Measurements from ENCODE around the gene GUCA2B.
A peak's percentile ranks its signal among the peaks of the same experiment; 100 is the strongest.

Gene GUCA2B

GRCh38 chr1:42168763-42169162, 15.6 kb downstream of the GUCA2B start:
- DNase-seq = no peak

- no peak for DNase-seq
These were observed 17.8 kb downstream of the GUCA2B start for GRCh38 chr1:42170779-42171621.

- no peak for DNase-seq
These were observed 18.6 kb downstream of the GUCA2B start for GRCh38 chr1:42171679-42172266.

- DNase-seq = no peak
These were observed 19.3 kb downstream of the GUCA2B start for GRCh38 chr1:42172381-42173133.

DNA sequence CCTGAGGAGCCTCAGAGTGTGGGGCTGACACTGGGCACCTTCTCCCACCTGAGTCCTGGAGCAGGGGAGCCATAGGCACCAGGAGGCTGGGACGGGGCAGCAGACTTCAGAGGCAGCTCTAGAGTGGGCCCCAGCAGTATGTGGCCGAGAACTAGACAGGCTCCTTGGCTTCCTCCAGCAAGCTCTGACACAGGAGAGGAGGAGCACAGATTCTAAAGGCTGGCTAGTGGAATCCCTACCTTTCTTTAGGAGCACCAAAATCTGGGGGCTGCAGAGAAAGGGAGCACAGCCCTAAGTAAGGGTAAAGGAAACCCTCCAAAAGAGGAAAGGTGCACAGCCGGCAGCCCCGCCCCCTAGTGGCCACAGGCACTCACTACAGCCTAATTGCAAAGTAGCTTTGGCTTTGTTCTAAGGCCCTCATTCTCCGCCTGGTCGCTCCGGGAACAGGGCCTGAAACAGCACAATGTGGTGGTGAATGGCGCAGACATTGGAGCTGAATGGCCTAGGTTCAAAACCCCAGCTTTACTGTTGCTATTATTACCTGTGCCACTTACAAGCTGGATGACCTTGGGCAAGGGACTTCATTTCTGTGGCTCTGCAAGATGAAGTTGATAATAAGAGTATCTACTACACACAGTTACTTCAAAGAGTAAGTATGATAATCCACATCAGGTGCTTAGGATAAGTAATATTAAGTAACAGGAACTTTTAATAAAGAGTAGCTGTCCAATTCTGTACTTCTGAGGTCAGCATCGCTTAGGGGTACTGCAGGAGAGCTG, 20.1 kb downstream of the GUCA2B start:
- DNase-seq = peak; percentile 89

DNA sequence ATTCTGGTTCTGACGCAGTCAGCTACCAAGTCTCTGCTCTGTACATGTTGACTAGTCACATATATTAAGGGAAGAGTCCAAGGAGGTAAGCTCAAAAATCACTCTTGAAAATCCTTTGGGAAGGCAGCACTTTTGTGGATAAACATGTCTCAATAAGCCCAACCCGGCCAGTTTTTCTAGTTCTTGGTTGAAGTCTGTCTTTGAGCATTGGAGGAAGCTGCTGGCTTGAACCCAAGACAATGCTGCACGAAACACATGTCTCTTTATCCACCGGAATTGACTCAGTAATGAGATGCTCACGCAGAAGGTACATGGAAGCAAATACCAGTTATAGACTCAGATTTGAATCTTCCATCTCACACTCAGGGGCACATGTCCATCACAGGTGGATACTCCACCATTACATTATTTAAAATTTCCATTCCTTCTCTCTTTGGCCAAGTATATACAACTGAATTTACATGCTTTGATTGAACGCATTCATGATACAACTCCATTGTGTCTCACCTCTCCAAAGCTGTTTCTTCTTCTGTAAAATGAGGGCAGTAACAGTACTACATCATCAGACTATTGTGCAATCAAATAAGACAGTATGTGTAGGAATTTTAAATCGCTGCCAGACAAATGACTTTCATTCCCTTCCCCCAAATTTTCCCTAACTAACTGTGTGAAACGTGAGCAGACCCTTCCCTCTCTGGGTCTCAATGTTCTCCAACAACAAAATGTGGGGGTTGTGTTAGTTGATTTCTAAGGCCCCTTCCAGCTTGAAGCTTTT, 20.9 kb downstream of the GUCA2B start:
- DNase-seq = no peak

GRCh38 chr1:42175314-42176054, 22.3 kb downstream of the GUCA2B start:
- no peak for DNase-seq

DNA sequence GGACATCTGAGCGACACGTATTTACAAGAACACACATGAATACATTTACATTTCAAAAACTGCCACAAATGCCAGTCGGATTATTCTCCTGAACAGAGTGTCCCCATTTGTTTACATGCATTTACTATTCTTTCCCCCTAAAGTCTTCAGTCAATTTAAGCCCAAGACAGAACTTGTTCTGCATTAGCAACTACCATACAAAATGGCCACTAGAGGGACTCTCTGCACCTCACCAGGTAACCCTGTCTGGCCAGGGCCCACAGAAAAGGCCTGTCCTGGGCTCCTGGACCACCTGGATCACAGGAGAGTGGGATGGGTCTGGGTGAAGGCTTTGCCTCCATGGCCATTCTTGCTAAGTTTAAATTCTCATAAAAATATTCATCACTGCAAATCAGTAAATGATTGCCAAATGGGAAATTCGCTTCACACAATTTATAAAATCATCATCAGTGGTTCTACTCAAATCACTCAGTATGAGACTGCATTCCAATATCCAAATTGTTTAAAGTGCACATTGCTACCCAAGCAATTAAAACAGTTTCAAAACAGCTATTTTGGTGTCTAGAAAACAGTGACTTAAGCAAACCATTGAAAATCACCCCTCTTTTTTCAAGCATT, 23.8 kb downstream of the GUCA2B start:
- DNase-seq = no peak

- DNase-seq = no peak
These were observed 24.4 kb downstream of the GUCA2B start for GRCh38 chr1:42177541-42177981.

DNA sequence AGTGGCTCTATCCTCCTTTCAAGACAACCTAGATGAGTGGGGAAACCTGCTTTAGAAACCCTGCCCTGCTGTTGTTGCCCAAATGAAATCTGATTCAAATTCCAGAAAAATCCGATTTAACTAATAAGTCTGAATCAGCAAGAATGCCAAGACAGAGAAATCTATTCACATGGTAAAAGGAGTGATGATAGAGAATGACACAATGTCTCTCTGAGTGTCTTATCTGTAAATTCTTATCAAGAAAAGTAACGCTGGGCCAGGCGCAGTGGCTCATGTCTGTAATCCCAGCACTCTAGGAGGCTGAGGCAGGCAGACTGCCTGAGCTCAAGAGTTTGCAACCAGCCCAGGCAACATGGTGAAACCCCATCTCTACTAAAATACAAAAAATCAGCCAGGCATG, 25.0 kb downstream of the GUCA2B start:
- DNase-seq = no peak

- no peak for DNase-seq
These were observed 26.1 kb downstream of the GUCA2B start for GRCh38 chr1:42179275-42179674.

DNA sequence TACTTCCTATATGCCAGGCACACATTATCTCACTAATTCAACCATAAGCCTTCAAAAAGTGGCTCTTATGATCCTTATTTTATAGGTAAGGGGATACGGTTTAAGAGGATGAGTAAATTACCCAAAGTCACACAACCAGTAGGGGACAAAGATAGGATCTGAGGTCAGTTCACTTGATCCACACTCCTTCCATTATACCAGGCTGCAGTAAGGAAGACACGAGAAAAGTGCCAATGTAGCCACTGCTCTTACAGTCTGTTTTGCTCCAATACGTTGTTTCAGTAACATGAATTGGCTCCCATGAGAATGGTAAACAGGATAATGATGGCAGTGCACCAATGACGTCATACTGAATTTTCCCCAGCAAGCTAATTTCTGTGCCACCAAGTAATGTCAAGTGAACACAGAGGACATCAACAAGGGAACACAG, 26.7 kb downstream of the GUCA2B start:
- no peak for DNase-seq

DNA sequence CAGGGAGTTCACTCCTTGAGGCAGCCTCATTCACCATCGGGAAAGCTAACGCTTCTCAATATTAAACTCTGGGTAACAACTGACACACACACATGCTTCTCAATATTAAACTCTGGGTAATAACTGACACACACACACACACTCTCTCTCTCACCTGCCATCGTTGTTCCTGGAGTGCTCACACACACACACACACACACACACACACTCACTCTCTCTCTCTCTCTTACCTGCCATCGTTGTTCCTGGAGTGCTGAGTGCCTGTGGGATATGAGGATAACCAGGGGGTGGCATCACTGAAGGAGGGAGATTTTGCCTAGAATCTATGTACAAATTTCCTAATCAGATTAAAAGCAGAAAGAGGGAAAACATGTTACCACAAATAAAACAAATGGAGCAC, 28.5 kb downstream of the GUCA2B start:
- no peak for DNase-seq

DNA sequence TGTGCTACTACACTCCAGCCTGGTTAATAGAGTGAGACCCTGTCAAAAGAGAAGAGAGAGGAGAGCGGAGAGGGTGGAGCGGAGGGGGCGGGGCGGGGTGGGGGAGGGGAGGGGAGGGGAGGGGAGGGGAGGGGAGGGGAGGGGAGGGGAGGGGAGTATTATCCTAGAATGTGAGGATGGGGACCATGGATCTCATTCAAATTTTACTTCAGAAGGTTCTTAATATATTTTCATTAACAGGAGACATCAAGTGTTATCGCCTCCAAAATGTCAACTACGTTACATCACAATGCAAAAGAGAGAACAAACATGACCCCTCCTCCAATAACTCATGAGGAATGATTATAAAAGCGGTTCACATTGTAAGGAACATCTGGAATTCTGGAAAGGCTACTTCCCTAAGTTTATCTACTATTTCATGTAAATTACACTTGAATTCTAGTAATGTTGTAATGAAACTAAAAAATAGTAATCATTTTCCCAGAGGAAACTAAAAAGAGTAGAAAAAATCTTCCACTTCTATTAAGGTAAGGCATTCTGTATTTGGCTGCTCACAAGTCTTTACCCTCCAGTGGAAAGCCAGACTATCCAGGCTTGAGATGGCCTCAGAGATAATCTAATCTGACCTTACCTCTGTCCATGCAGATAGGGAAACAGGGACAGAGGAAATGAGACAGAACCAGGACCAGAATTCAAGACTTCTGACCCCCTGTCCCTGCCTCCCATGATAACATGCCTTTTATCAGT, 30.2 kb downstream of the GUCA2B start:
- no peak for DNase-seq

DNA sequence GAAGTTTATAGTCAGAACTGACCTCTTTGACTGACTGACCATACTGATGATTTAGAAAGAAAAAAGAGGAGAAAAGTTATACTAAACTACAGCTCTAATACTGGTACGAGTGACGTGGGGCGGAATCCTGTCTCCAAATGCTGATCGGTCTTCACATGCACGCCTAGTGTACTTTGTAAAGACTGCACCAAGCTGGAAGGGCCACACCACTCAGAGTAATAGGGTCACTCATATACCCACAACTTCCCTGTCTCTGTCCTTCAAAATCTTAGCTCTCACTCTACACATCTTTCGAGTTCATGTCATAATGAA, 30.7 kb downstream of the GUCA2B start:
- DNase-seq = no peak

GRCh38 chr1:42184616-42185015, 31.4 kb downstream of the GUCA2B start:
- DNase-seq = no peak

DNA sequence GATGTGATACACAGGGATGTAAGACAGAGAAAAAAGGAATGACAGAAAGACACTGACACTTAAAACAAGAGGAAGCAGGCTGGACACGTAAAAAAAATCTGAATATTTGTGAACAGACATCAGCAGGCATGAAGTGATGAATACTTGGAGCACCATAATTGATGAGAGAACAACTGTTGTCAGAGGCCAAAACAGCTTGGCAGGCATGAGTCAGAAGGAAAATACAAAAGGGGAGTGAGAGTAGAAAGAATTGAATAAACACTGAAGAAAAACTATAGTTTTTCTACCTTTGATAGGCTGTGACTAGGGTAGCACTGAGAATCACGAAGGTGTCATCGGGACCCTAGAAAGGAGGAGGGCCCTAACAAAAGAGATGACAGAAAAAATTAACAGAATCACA, 32.9 kb downstream of the GUCA2B start:
- DNase-seq = no peak

DNA sequence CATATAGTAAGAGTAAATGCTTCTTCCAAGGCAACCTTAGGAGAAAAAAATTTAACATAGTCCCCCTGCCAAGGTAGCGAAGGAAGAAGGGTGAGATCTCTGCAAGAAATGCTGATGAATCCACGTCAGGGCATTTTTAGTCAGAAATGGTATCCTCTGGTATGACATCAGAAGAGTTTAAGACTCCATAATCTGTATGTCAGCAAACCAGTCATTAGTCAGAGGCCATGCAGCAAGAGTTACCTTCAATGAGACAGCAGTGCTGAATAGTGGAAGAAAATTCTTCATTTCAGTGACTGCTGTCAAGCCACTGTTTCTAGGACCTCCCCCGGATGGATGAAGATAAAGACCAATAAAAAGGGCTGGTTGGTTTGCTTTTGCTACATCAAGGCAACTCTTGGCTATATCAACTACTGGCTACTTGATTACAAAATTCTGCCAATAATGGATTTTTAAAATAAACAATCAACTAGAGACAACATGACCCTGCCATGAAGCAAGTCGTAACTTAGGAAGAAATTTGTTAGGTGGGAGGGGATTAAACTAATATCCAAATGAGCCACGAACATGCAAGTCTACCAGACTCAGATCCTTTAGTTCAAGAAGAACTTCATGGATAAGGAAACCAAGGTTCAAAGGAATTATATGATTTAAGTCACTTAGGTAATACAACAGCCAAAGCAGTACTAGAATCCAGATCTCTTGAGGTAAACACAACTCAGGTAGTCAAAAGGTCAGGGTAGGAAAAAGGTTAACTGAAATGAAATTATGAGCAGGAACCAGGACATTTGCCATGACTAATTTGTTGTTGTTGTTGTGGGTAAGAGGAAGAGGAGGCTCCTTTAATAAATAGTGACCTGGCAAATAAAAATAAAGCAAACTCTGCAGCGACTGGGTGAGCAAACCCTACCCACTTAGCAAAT, 37.0 kb downstream of the GUCA2B start:
- DNase-seq = no peak

- no peak for DNase-seq
These were observed 38.1 kb downstream of the GUCA2B start for GRCh38 chr1:42191319-42191718.

Measured in activated CD8-positive, alpha-beta memory T cell treated with anti-CD3 and anti-CD28 coated beads for 24 hours (primary cell).